ENCODE data around the gene ARHGEF1. TPM values are rescaled to one million over a fixed set of nuclear protein-coding genes. Genes with fewer than 3 reads are reported as not detected.

The ARHGEF1 gene
- total and polyA plus RNA-seq, 4 experiments from 2014 or later = 140 to 992 (median 640) TPM

DNA sequence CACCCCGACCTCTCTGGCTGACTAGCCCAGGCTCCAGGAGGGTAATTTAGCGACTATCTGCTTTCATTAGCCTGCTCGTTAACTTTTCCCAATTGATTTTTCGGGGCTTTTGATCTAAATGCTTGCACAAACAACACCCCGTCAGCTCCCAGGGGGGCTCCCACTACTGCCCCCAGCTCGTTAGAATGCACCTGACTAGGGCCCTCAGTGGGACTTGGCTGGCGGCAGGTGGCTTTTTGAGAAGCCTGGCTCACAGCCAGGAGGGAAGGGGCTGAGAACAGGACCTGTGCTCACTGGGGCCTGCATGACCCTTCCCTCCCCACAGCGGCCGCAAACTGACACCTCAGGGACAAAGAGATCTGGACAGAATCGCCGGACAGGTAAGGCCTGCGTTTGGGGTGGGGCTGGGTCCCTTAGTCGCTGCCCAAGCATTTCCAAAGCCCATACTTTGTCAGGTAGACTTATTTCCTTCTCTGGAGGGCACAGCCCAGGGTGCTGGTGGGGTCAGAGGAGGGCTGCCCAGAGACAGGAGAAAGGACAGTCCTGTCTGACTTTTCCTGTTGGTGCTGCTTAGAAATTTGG is 13.5 kb upstream of the ARHGEF1 start:
- DNase-seq = peak in 1 of 5 donors; percentile 34
- CTCF ChIA-PET (ENCODE audit: partially characterized antibody) = interaction anchor here (1.5 to 9.0 kb wide), 3 partner anchors 7 to 82 kb away, joined by 4 to 125 read pairs (median 61); partner anchors contain the start of gene RPS19
- no peak overlapping the region for H3K4me3 ChIP-seq (ENCODE audit: low read length in 2 of 2)
- Mint-ChIP-seq H3K9me3 (peaks cover 0 to 2% (median 0%) of the 10 kb centered on the region in 8 donors), H3K36me3 (peaks cover 20 to 52% of the 10 kb centered on the region in 2 donors), H3K4me1 (peaks cover 34 to 84% (median 60%) of the 10 kb centered on the region in 4 donors), H3K27ac (peak overlapping the region; percentile 48 to 95 (median 86)), H3K27me3 (no peaks in the 10 kb centered on the region), H3K4me3 (peak overlapping the region in 1 of 8 donors; percentile 20)
- H3K36me3 ChIP-seq (ENCODE audit: insufficient read depth, low read length) = peaks cover 44% of the 10 kb centered on the region
- POLR2A ChIA-PET (ENCODE audit: partially characterized antibody) = interaction anchor here (4.6 to 11.3 kb wide), 5 partner anchors 8 to 61 kb away, joined by 26 to 579 read pairs (median 103); partner anchors contain the start of genes ARHGEF1, ERFL and RPS19
- no peaks in the 10 kb centered on the region for H3K9me3 ChIP-seq (ENCODE audit: control insufficient read depth in 1 of 2, low read length in 2 of 2)
- intact Hi-C loops (cut with micrococcal nuclease) = no loop called here
- no peaks in the 10 kb centered on the region for H3K27me3 ChIP-seq (ENCODE audit: insufficient read depth, low read length)
- peak overlapping the region; percentile 34 for H3K27ac ChIP-seq (ENCODE audit: low read depth, low read length)
- H3K4me1 ChIP-seq (ENCODE audit: insufficient read depth, low read length) = peaks cover 94% of the 10 kb centered on the region

DNA sequence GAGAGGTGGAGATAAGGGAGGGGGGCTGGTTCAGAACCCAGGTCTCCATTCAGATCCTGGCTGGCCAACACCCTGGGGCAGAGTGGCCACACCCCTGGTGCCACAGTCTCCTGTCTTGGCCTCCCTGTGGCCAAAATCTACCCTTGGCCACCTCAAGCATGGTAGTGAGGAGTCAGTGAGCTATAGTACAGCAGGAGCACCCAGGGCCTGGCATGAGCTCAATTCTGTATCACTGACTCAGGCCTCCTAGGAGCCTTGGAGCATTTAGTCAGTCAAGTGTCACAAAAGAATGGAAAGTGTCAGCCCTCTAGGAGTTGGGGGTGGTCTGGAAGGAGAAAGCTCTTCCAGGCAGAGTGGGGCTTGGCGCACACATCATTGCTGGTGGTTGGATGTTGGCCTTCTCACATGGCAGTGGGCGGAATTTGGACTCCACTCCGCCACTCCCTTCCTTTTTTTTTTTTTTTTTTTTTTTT is 12.5 kb upstream of the ARHGEF1 start:
- H3K27ac ChIP-seq (ENCODE audit: low read depth, low read length) = peak overlapping the region; percentile 34
- DNase-seq = peak in 1 of 5 donors; percentile 50
- peaks cover 35 to 88% (median 59%) of the 10 kb centered on the region in 4 donors for H3K4me1 Mint-ChIP-seq
- H3K27ac Mint-ChIP-seq = peak overlapping the region; percentile 85 to 99 (median 87)
- CTCF ChIA-PET (ENCODE audit: partially characterized antibody) = interaction anchor here (1.5 to 9.0 kb wide), 7 partner anchors 8 to 81 kb away, joined by 3 to 142 read pairs (median 61); partner anchors contain the start of genes ERFL and RPS19
- peak overlapping the region in 5 of 8 donors; percentile 35 to 71 (median 50) for H3K4me3 Mint-ChIP-seq
- H3K4me3 ChIP-seq (ENCODE audit: low read length in 2 of 2) = no peak overlapping the region
- peaks cover 91% of the 10 kb centered on the region for H3K4me1 ChIP-seq (ENCODE audit: insufficient read depth, low read length)
- H3K9me3 ChIP-seq (ENCODE audit: control insufficient read depth in 1 of 2, low read length in 2 of 2) = no peaks in the 10 kb centered on the region
- H3K27me3 ChIP-seq (ENCODE audit: insufficient read depth, low read length) = no peaks in the 10 kb centered on the region
- H3K9me3 Mint-ChIP-seq = peaks cover 0 to 2% (median 0%) of the 10 kb centered on the region in 8 donors
- H3K36me3 Mint-ChIP-seq = peaks cover 16 to 46% of the 10 kb centered on the region in 2 donors
- intact Hi-C loops (cut with micrococcal nuclease) = no loop called here
- POLR2A ChIA-PET (ENCODE audit: partially characterized antibody) = interaction anchor here (1.4 to 11.3 kb wide), 8 partner anchors 9 to 87 kb away, joined by 3 to 579 read pairs (median 39); partner anchors contain the start of genes ARHGEF1, ERFL, RABAC1 and RPS19
- H3K27me3 Mint-ChIP-seq = no peaks in the 10 kb centered on the region
- peaks cover 35% of the 10 kb centered on the region for H3K36me3 ChIP-seq (ENCODE audit: insufficient read depth, low read length)

DNA sequence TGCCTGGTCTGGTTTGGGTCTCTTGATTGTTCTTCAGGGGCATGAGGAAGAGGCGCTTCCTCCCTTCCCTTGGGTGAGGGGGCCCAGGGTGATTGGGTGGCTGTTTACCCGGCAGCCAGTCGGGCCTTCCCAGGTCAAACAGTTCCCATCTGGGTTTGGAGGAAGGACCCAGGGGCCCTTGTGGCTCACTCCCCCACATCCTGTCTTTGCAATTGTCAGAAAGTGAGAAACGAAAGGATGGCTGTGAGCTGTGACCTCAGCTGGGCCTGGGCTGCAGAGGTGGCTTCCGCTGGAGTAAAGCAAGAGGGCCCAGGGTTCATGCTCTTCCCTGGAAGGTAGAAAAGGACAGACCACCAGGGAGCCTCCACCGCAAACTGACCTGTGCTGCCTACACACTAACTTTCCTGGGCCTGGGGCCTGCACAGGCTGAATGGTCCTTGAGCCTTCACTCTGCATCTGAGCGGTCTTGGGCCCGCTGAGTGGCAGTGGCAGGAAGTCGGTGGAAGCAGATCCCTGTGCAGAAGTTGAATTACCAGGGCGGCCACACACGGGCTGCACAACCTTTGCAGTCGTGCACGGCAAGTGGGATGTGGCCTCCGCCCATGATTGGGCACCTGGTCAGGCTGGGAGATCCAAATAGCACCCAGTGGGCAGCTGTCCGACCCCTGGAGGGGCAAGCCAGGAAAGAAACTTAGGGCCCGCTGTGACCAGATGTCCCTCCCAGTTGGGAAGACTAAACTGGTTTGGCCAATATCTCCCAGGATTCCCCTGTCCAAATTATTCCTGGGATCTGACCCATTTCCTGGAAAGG is 11.2 kb upstream of the ARHGEF1 start:
- peaks cover 28% of the 10 kb centered on the region for H3K36me3 ChIP-seq (ENCODE audit: insufficient read depth, low read length)
- ChIA-PET CTCF (ENCODE audit: partially characterized antibody) (interaction anchor here (0.7 to 9.0 kb wide), 12 partner anchors 10 to 80 kb away, joined by 3 to 142 read pairs (median 11); partner anchors contain the start of genes ERFL and RPS19), POLR2A (ENCODE audit: partially characterized antibody) (interaction anchor here (0.6 to 11.3 kb wide), 16 partner anchors 10 to 86 kb away, joined by 3 to 579 read pairs (median 18); partner anchors contain the start of genes ARHGEF1, ERFL, RABAC1 and RPS19)
- Mint-ChIP-seq H3K9me3 (peaks cover 0 to 2% (median 0%) of the 10 kb centered on the region in 8 donors), H3K36me3 (peaks cover 13 to 40% of the 10 kb centered on the region in 2 donors), H3K4me3 (peak overlapping the region; percentile 68 to 88 (median 82)), H3K27ac (peak overlapping the region; percentile 94 to 99 (median 96)), H3K4me1 (peaks cover 41 to 94% (median 62%) of the 10 kb centered on the region in 4 donors), H3K27me3 (no peaks in the 10 kb centered on the region)
- H3K9me3 ChIP-seq (ENCODE audit: control insufficient read depth in 1 of 2, low read length in 2 of 2) = no peaks in the 10 kb centered on the region
- peak; percentile 71 to 83 (median 80) for DNase-seq
- H3K4me1 ChIP-seq (ENCODE audit: insufficient read depth, low read length) = peaks cover 95% of the 10 kb centered on the region
- H3K27ac ChIP-seq (ENCODE audit: low read depth, low read length) = peak overlapping the region; percentile 66
- intact Hi-C loops (cut with micrococcal nuclease) = loop anchor here (1.0 kb wide), 1 partner anchor 11 kb away; the partner anchor contains the start of gene RPS19
- H3K27me3 ChIP-seq (ENCODE audit: insufficient read depth, low read length) = no peaks in the 10 kb centered on the region
- peak overlapping the region in 1 of 2 donors; percentile 27 for H3K4me3 ChIP-seq (ENCODE audit: low read length in 2 of 2)

DNA sequence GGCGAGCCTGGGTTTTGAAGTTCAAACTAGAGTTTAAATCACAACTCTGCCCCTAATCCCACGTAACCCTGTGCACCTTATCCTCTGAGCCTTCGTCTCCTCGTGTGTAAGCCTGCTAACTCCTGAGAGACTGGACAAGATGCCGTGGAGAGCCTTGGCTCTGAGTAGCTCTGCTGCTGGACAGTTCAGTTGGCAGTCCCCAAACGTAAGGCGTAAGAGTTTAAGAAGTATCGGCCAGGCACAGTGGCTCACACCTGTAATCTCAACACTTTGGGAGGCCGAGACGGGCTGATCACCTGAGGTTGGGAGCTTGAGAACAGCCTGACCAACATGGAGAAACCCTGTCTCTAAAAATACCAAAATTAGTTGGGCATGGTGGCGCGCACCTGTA is 10.6 kb upstream of the ARHGEF1 start:
- Mint-ChIP-seq H3K36me3 (peaks cover 13 to 40% of the 10 kb centered on the region in 2 donors), H3K4me1 (peaks cover 46 to 97% (median 68%) of the 10 kb centered on the region in 4 donors), H3K27ac (peak overlapping the region; percentile 70 to 99 (median 95)), H3K9me3 (peaks cover 0 to 2% (median 0%) of the 10 kb centered on the region in 8 donors), H3K27me3 (no peaks in the 10 kb centered on the region), H3K4me3 (peak overlapping the region in 6 of 8 donors; percentile 10 to 85 (median 40))
- H3K4me1 ChIP-seq (ENCODE audit: insufficient read depth, low read length) = peaks cover 98% of the 10 kb centered on the region
- peak overlapping the region; percentile 66 for H3K27ac ChIP-seq (ENCODE audit: low read depth, low read length)
- intact Hi-C loops (cut with micrococcal nuclease) = no loop called here
- H3K4me3 ChIP-seq (ENCODE audit: low read length in 2 of 2) = peak overlapping the region in 1 of 2 donors; percentile 27
- H3K27me3 ChIP-seq (ENCODE audit: insufficient read depth, low read length) = no peaks in the 10 kb centered on the region
- CTCF ChIA-PET (ENCODE audit: partially characterized antibody) = interaction anchor here (0.7 to 9.0 kb wide), 14 partner anchors 10 to 79 kb away, joined by 3 to 142 read pairs (median 8); partner anchors contain the start of gene RPS19
- POLR2A ChIA-PET (ENCODE audit: partially characterized antibody) = interaction anchor here (1.2 to 11.3 kb wide), 17 partner anchors 11 to 85 kb away, joined by 3 to 579 read pairs (median 9); partner anchors contain the start of genes ARHGEF1, ERFL, RABAC1 and RPS19
- H3K36me3 ChIP-seq (ENCODE audit: insufficient read depth, low read length) = peaks cover 28% of the 10 kb centered on the region
- DNase-seq = peak in 1 of 5 donors; percentile 44
- no peaks in the 10 kb centered on the region for H3K9me3 ChIP-seq (ENCODE audit: control insufficient read depth in 1 of 2, low read length in 2 of 2)

DNA sequence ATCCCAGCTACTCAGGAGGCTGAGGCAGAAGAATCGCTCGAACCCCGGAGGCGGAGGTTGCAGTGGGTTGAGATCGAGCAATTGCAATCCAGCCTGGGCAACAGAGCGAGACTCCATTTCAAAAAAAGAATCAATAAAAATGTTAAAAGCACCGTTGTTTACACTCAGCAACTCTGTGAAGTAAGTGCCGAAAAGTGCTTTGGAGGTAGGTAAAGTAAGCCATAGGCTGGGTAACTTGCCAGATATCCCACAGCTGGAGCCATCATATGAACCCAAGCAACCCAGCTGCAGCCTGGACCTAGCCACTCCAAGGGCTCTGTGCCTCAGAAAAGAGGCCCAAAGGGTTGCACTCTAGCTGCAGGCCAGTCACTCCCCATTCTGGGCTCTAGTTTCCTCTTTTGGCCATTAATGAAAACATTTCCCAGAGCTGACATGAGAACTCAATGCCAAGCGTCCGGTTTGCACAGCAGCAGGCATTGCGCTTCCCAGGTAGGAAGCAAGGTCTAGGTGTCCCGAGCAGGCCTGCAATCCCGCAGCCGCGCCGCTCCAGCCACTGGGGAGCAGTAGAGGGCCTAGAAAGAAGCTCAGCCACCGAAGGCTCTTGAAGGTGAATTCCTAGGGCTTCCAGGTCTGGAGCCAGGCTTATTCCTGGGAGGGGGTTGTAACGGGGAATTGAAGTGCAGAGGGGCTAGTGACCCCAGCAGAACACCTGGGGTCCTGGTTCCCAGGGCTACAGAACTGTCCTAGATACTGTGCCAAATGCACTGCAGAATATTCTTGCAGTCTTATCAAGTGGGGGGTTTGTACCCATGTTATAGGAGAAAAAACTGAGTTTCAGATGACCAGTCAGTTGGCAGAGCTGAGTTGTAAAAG is 10.0 kb upstream of the ARHGEF1 start:
- Mint-ChIP-seq H3K4me1 (peaks cover 45 to 97% (median 68%) of the 10 kb centered on the region in 4 donors), H3K4me3 (peak overlapping the region; percentile 26 to 85 (median 68)), H3K9me3 (peaks cover 0 to 2% (median 0%) of the 10 kb centered on the region in 8 donors), H3K27ac (peak overlapping the region; percentile 92 to 99 (median 95)), H3K27me3 (no peaks in the 10 kb centered on the region), H3K36me3 (peaks cover 9 to 33% of the 10 kb centered on the region in 2 donors)
- Histone ChIP-seq H3K4me1 (ENCODE audit: insufficient read depth, low read length) (peaks cover 98% of the 10 kb centered on the region), H3K36me3 (ENCODE audit: insufficient read depth, low read length) (peaks cover 24% of the 10 kb centered on the region), H3K27ac (ENCODE audit: low read depth, low read length) (peak overlapping the region; percentile 66), H3K27me3 (ENCODE audit: insufficient read depth, low read length) (no peaks in the 10 kb centered on the region), H3K9me3 (ENCODE audit: control insufficient read depth in 1 of 2, low read length in 2 of 2) (no peaks in the 10 kb centered on the region), H3K4me3 (ENCODE audit: low read length in 2 of 2) (no peak overlapping the region)
- POLR2A ChIA-PET (ENCODE audit: partially characterized antibody) = interaction anchor here (1.0 to 11.3 kb wide), 19 partner anchors 12 to 85 kb away, joined by 3 to 579 read pairs (median 17); partner anchors contain the start of genes ARHGEF1, ERFL, RABAC1 and RPS19
- intact Hi-C loops (cut with micrococcal nuclease) = loop anchor here (1.0 kb wide), 2 partner anchors 62 to 78 kb away; no protein-coding TSS in a partner anchor
- CTCF ChIA-PET (ENCODE audit: partially characterized antibody) = interaction anchor here (0.6 to 9.0 kb wide), 19 partner anchors 9 to 1651 kb away, joined by 3 to 142 read pairs (median 8); partner anchors contain the start of gene RPS19
- DNase-seq = peak; percentile 59 to 70 (median 63)
